HG02759 (cell line): ENCODE data around the gene ARSD.
"Not testable (repeated sequence)": the region's sequence is repeated elsewhere in the genome, so short reads cannot be mapped to it uniquely, and the experiment has no call there.

Source experiments
- ATAC-seq: cut with Tn5 transposase; IDR thresholded peaks from one replicate; pipeline ENCODE4 v1.9.1; 2021; ENCODE audit warnings: mild to moderate bottlenecking, moderate library complexity; ENCODE audit not compliant: unreplicated experiment

ARSD gene

DNA sequence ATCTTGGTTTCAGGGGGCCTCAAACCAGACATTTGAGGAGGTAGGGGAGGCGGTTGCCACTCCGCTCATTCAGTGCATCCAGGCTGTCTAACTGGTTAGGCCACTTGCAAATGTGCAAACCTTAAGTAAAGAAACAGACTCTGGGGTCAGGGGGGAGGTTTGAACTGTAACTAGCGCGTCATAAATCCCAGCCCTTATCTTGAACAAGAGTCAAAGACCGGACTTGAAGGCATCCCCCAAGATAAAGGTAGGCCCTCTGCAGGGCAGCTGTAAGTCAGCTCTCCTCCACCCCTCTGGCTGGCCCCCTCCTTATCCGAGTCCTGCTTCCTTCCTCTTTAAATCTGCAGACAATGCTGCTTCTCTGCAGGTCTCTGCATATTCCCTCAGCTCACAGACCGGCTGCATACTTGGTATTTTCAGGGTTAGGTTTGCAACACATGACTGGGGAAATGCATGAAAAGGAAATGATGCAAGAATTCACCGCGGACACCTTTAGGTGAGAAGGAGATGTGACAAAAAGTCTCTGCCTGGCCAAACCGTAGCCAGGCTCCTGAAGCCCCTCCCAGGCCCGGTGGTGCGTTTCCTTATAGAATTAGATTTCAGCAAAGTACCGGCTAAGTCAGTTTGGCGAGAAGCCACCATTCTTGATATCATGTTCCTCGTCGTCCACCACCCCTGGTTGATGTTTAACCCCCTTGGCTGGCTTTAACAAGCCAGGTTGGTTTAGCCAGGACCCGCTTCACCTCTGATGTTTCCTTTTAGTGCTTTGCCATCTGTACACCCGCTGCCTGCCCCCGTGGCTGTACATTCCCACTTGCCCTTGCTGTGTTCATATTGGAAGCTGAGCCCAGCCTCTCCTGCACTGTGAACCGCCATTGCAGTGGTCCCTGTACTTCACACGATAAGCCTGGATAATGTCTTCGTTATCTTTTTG, 31.2 kb downstream of the ARSD start:
- peak; percentile 52 for ATAC-seq

DNA sequence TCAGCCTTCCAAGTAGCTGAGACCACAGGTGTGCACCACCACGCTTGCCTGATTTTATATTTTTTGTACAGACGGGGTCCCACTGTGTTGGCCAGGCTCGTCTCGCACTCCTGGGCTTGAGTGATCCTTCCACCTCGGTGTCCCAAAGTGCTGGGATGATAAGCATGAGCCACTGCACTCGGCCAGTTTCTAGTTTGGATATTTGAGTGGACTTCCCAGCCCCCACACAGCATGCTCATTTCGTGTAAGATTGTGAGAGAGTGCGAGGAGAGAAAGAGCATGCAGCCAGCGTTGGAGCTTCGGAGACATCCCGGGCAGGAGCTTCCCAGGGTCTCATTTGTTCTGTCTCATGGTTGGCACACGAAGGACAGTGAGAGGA, 31.8 kb downstream of the ARSD start:
- ATAC-seq: no peak

DNA sequence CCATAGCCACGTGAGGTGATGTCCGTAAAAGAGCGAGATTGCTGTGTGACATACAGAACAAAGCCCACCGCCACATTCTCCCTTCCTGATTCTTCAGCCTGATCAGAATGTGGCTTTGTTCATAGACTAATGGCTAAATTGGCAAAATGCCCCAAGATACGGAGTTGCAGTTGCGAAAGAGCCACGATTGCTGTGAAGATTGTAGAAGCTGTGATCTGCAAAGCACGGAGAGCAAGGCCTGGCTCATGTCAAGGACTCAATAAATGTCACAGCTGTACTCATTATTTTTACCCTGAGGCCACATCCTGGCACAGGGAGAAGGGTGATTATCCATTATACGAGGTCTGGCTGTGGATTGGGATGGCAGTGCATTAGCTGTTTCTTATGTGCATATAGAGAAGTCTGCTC, 34.2 kb downstream of the ARSD start:
- ATAC-seq: no peak

DNA sequence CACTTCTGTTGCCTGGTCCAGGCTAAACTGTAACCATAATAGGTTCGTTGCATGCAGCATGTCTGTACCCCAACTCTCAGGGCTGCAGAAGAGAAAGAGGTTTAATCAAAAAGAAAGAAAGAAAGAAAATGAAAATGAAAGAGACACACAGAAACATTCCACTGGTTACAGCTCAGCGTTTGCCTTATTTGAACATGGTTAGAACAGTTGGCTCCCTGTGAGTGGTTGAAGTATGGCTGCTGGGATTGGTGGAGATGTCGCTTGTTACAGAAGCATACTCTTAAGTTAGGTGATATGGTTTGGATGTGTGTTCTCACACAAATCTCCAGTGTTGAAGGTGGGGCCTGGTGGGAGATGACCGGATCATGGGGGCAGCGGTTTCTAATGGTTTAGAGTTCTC, 36.3 kb downstream of the ARSD start:
- no peak for ATAC-seq

DNA sequence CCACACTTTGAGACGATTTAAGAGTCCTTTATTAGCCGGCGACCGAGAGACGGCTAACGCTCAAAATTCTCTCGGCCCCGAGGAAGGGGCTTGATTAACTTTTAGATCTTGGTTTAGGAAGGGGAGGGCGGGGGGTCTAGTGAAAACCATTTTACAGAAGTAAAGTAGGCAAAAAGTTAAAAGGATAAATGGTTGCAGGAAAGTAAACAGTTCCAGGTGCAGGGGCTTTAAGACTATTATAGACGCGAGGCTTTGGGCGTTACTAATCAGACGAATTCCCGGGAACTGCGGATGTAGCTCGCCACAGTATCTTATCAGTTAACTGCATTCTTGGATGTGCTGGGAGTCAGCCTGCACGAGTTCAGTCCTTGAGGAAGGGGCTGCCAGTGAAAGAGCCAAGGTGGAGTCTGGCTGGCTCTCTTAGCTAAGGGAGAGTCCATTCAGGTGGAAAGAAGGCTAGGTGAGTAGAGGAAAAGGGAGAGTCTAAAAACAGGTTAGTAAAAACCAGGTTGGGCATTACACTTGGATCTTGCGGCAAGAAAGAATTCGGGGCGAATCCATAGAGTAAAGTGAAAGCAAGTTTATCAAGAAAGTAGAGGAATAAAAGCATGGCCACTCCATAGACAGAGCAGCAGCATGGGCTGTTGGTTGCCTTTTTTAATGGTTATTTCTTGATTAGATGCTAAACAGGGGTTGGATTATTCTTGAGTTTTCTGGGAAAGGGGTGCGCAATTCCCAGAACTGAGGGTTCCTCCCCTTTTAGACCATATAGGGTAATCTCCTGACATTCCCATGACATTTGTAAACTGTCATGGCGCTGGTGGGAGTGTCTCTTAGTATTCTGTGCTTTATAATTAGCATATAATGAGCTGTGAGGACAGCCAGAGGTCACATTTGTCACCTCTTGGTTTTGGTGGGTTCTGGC, 38.3 kb downstream of the ARSD start:
- ATAC-seq: not testable (repeated sequence)

DNA sequence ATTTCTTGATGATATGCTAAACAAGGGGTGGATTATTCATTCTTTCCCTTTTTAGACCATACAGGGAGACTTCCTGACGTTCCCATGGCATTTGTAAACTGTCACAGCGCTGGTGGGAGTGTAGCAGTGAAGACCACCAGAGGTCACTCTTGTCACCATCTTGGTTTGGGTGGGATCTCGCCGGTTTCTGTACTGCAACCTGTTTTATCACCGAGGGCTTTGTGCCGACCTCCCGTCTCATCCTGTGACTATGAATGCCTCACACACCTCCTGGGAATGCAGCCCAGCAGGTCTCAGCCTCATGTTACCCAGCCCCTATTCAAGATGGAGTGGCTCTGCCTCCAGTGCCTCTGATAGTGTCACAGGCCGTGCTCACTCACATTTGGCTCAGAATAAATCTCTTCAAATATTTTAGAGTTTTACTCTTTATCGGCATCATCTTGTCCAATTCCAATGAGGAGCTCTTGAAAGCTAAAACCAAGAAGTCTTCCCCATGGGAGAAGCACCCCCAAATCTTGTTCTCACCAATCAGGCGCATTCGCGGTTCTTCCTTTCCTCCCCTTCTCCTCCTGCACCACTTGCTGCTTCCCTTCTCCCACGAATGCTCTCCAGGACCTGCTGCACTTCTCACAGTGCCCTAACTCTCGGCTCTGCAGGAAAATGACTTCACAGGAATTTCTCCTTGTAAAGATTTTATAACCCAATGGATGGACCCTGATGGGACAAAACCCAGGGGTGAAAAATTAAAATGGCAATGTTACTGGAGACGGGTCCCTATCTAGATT, 39.2 kb downstream of the ARSD start:
- ATAC-seq: not testable (repeated sequence)

DNA sequence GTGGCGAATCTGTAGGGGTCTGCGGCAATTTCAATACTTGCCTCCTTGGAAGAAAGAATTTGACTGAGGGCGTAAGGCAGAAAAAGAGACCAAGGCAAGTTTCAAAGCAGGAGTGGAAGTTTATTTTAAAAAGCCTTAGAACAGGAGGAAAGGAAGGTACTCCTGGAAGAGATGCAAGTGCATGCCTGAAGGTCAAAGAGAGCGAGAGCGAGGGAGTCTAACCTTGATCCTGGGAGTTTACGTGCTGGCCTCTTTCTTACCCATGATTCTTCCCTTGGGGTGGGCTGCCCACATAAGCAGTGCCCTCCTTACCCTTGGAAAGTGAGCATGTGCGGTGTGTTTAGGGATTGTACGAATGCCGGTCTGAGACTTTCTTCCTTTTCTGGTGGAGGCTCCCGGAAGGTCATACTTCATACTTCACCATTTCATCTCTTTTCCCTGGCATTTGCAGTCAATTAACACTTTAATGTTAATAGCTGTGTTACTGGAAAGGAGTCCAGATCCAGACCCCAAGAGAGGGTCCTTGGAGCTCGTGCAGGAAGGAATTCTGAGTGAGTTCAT, 40.0 kb downstream of the ARSD start:
- ATAC-seq: no peak

DNA sequence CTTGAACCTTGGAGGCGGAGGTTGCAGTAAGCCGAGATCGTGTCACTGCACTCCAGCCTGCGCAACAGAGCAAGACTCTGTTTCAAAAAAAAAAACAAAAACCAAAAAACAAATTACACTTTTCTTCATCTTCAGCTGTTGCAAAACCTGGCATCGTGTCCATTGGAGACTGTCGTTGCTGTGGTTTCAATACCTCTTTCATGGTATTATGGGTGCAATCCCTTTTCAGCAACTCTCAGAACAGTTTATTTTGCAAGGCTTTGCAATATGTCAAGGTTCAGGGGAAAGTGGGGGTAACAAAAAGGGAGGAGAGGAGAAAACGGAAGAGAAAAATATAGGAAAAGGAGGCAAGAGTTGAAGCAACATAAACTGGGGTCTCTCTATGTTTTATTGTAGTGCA, 40.8 kb downstream of the ARSD start:
- ATAC-seq: no peak

DNA sequence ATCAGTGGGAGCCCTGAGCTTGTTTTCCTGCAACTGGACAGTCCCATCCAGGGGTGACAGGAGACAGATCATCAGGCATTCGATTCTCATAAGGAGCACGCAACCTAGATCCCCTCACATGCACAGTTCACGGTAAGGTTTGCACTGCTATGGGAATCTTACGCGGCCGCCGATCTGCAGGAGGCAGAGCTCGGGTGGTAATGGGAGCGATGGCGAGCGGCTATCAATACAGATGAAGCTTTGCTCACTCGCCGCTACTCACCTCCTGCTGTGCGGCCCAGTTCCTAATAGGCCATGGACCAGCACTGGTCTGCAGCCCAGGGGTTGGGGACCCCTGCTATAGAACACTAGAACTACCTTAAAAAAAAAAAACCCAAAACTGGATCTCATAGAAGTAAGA, 45.4 kb downstream of the ARSD start:
- ATAC-seq: no peak

DNA sequence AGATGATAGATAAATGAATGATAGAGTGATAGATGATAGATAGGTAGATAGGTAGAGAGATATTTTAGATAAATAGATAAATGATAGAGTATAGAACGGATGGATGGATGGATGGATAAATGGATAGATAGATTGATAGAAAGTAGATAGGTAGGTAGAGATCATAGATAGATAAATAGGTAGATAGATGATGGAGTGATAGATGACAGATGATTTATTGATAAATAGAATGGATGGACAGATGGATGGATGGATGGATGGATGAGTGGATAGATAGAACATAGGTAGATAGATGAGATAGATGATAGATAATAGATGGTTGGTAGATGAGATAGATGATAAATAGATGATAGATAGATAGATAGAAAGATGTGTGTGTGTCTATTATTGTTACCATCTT, 49.5 kb downstream of the ARSD start:
- ATAC-seq: no peak

DNA sequence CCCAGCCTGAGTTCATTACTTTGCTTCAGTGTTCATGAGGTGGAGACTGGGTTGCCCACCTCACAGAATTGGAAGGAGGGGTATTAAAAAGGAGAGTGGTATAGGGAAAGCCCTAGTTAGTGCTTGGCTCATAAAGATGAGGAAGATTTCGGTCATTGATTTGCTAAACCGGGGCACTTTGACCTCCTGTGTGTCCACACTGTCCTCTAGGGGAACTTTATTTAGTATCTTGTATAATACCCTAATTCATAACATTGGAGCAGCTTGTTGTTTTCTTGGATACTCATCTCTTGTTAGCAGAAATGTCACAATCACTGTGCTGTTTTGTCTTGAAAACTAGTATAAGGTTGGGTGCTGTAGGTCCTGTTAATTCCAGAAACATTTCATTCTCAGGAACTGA, 50.6 kb downstream of the ARSD start:
- ATAC-seq: no peak

DNA sequence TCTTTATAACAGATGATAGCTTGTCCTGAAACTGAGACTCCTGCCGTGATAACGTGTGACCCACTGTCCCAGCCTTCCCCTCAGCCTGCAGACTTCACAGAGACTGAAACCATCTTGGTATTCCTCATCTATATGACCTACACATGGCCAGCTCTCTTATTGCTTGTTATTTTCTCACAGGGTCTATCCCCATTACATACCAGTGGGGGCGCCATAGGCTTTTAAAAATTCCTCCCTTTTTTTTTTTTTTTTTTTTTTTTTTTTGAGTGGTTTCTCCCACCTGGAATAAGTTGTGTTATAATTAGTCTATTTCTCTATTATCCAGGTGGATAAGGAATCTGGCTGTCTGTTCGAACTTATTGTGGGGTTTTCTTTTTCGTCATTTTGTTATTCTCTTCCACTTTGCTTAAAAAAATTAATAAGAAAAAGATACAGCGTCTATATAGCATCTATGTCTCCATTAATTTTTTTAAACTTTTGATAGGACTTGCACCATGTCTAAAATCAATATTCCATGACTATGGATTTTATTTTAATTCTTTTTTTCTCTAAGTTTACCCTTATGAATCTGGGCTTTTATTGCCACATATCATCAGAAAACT, 53.2 kb downstream of the ARSD start:
- no peak for ATAC-seq

DNA sequence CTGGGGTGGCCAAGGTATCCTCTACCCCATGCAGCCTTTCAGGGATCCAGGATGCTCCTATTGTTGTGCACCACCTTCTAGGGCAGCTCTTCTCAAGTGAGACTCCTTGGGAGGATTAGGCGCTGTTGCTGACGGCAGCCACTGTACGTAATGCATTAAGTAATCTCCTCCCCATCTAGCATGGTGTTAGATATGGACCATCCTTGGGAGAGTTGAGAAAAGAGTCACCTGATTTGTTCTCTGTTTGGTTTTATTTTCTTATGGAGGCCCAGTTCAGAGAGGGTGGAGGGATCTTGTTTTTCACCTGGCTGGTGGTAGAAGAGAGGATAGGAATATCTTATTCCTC, 54.0 kb downstream of the ARSD start:
- ATAC-seq: no peak

DNA sequence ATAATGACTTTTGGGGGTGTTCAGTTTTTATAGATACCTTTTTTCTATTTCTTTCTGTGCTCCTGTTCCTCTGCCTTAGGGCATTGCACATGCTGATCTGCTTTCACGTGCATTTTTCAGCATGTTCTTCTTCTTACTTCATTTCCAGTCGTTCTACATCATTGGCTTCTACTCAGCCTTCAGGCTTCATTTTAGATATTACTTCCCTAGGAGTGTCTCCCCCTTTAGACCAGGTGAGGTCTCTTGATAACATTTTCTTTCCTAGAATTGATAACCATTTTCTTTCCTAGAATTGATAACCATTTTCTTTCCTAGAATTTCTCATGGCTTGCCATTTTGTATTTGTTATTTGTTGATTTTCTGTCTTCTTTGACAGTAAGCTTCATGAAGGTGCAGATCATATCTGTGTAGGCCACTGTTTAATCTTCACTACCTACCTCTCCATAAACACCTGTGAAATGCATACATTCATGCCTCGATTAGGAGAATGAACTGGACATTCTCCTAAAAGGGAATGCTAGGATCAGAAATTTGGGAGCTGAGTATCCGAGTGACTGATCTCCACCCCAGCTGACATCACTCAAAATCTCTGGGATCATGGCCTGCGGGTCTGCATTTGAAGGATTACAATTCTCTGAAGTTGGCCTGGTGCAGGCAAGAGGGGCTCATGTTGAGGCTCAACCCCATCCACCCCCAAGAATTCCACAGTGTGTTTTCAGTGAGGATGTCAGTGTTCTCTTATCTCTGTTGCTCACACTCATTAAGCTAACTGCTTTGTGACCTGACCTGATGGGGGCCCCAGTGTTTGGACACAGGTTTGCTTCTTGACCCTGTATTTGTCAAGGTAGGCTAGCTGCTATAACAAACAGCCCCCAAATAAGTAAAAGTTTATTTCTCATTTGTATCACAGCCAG, 54.7 kb downstream of the ARSD start:
- ATAC-seq: no peak

DNA sequence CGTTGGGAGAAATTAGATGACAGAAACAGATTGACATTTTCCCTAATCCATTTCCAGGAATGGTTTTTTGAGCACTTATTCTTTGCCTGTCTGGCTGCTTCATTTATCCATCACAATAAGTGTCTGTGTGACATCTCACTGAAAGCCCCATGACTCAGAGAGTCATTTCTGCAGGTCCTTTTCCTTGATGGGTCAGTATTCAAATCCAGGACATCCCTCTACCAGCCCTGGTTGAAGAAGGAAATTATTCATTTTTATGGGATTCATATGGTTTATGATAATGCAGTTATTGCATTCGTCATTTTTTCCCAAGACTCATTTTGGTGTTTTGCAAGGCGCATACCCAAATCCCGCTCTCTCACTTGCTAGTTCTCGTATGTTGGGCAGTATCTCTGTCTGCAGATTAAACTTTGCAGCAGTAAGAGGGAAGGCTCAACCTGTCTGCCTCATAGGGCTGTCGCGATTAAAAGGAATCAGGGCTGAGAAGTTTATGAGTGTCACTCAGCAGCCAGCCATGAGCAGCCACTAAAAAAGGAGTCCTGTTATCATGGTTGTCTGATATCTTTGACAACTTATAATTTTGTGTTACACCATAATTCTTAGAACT, 56.4 kb downstream of the ARSD start:
- no peak for ATAC-seq

DNA sequence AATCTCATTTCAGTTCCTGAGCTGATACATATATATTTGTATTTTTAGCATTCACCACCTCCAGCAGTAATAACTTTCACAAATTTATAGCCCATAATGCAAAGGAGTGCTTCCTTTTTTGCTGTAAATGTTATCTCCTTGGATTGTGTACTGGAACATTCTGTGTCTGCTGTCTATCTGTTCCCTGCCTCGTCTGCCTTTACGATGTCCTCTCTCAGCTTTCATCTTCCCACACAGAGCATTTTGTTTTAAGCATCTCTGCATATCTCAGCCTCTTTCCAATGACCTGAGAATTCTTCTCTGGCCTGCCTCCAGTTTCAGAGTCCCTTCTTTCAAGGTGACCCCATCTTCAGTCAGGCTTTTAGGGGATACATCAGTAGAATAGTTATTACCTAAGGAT, 57.3 kb downstream of the ARSD start:
- ATAC-seq: no peak

DNA sequence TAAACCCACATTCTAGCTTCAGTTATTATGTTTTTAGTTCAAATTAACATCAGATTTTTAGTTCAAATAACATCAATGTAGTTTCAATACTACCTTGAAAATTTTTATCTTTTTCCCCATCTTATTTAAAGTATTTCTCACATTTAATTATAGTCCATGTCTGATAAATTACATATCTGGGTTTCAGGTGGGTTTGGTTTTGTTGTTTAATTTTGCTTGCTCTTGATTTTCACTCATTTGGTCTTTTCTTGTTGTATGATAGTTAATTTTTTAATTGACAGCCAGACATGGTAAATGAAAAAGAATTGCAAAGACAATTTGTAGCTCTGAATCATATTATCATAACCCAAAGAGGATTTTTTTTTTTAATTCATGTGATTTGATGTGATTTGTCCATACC, 58.5 kb downstream of the ARSD start:
- no peak for ATAC-seq

DNA sequence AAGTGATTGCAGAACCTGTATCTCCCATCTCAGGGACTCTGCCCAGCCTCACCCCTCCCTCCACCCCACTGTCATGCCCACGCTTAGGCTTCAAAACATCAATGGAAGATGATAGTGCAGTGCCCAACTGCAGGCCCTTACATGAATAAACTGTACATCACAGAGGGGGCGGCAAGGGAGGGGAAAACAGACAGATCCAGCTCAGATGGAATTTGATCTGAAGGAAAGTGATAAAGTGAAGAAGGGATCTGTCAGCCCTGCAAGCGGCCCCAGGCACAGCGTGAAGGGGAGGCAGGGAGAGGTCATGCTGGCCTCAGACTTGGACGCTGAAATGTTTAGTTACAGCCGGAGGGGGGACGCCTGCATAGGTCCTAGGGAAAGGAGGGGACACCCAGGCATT, 61.9 kb downstream of the ARSD start:
- no peak for ATAC-seq

DNA sequence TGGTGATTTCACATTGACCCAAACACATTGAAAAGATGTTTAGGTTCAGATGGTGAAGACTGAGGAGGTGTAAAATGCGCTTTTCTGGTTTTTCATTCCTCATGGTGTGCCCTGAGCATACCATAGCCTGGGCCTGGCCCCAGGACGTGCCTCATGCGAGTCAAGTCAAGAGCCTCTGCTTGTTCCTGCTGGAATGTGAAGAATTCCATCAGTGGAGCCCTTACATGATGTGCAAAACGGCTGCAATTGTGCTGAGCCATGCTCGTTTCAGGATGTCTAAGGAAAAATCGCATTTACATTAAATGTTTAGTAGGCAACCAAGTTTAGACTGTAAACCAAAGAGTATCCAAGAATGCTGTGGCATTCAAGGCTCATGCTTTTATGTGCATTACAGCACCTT, 65.5 kb downstream of the ARSD start:
- ATAC-seq: no peak
